ENCODE results near the gene PHF20.
"Not testable (repeated sequence)": the region's sequence is repeated elsewhere in the genome, so short reads cannot be mapped to it uniquely, and the experiment has no call there.

The PHF20 gene

GRCh38 chr20:35840421-35840820 is 68.6 kb downstream of the PHF20 start:
- no peak overlapping the region for H3K9ac ChIP-seq (ENCODE audit: low read depth, low read length, poor library complexity)
- H3K4me1 ChIP-seq (ENCODE audit: control insufficient read depth in 2 of 2, insufficient read depth in 1 of 2, low read depth in 1 of 2, low read length in 2 of 2): peaks cover 0 to 3% of the 10 kb centered on the region in 2 donors
- H3K9me3 ChIP-seq (replicated peaks in 1 of 2; ENCODE audit: control insufficient read depth in 2 of 2, insufficient read depth in 1 of 2, low read depth in 1 of 2, low read length in 2 of 2): peaks cover 5 to 33% of the 10 kb centered on the region in 2 donors
- H3K14ac ChIP-seq (ENCODE audit: low read length): no peak overlapping the region
- no peak overlapping the region for H3K4ac ChIP-seq (ENCODE audit: low read length)
- H2BK5ac ChIP-seq (ENCODE audit: low read length): no peak overlapping the region
- no peak overlapping the region for H3K18ac ChIP-seq (ENCODE audit: low read length)
- H2AK5ac ChIP-seq (ENCODE audit: low read depth, low read length): no peak overlapping the region
- H2BK12ac ChIP-seq (ENCODE audit: low read length): no peak overlapping the region
- peaks cover 6 to 38% of the 10 kb centered on the region in 2 donors for H3K36me3 ChIP-seq (replicated peaks in 1 of 2; ENCODE audit: control insufficient read depth in 2 of 2, insufficient read depth in 2 of 2, low read length in 2 of 2)
- H2BK15ac ChIP-seq (ENCODE audit: low read length): no peak overlapping the region
- no peak for DNase-seq (ENCODE audit: low spot score)
- no peak overlapping the region for H3K4me3 ChIP-seq (ENCODE audit: low read length in 2 of 2)
- H3K27me3 ChIP-seq (ENCODE audit: control insufficient read depth in 3 of 3, insufficient read depth in 3 of 3, low read depth in 1 of 3, low read length in 3 of 3): no peaks in the 10 kb centered on the region
- H2BK120ac ChIP-seq (ENCODE audit: low read depth, low read length): no peak overlapping the region
- no peaks in the 10 kb centered on the region for H3K79me1 ChIP-seq (ENCODE audit: low read depth, low read length)
- no peak overlapping the region for H3K4me2 ChIP-seq (ENCODE audit: insufficient read depth, low read length, poor library complexity, severe bottlenecking)
- WGBS, 2 donors (ENCODE audit: extremely low coverage in 2 of 2, insufficient read length in 2 of 2, insufficient replicate concordance in 1 of 2): no CpG with 5 or more reads among the region's 2 CpGs
- H4K8ac ChIP-seq (ENCODE audit: low read depth, low read length): no peak overlapping the region
- no peak overlapping the region for H3K23ac ChIP-seq (ENCODE audit: low read depth, low read length, poor library complexity)
- H4K91ac ChIP-seq (ENCODE audit: low read depth, low read length, poor library complexity): no peak overlapping the region
- H3K27ac ChIP-seq (replicated peaks; ENCODE audit: low read length): no peak overlapping the region
- no peak overlapping the region for H2AFZ ChIP-seq (ENCODE audit: low read length)

GRCh38 chr20:35842361-35842760 is 70.5 kb downstream of the PHF20 start:
- H3K9me3 ChIP-seq (replicated peaks in 1 of 2; ENCODE audit: control insufficient read depth in 2 of 2, insufficient read depth in 1 of 2, low read depth in 1 of 2, low read length in 2 of 2): peaks cover 5 to 33% of the 10 kb centered on the region in 2 donors
- no peak overlapping the region for H2BK5ac ChIP-seq (ENCODE audit: low read length)
- H3K27ac ChIP-seq (replicated peaks; ENCODE audit: low read length): no peak overlapping the region
- H4K8ac ChIP-seq (ENCODE audit: low read depth, low read length): no peak overlapping the region
- H3K79me1 ChIP-seq (ENCODE audit: low read depth, low read length): no peaks in the 10 kb centered on the region
- H3K18ac ChIP-seq (ENCODE audit: low read length): no peak overlapping the region
- WGBS, 2 donors (ENCODE audit: extremely low coverage in 2 of 2, insufficient read length in 2 of 2, insufficient replicate concordance in 1 of 2): no CpG with 5 or more reads among the region's 5 CpGs
- H3K4ac ChIP-seq (ENCODE audit: low read length): no peak overlapping the region
- H2AFZ ChIP-seq (ENCODE audit: low read length): no peak overlapping the region
- peaks cover 6 to 57% of the 10 kb centered on the region in 2 donors for H3K36me3 ChIP-seq (replicated peaks in 1 of 2; ENCODE audit: control insufficient read depth in 2 of 2, insufficient read depth in 2 of 2, low read length in 2 of 2)
- no peak overlapping the region for H2BK12ac ChIP-seq (ENCODE audit: low read length)
- H3K4me2 ChIP-seq (ENCODE audit: insufficient read depth, low read length, poor library complexity, severe bottlenecking): no peak overlapping the region
- H3K14ac ChIP-seq (ENCODE audit: low read length): no peak overlapping the region
- no peak overlapping the region for H3K9ac ChIP-seq (ENCODE audit: low read depth, low read length, poor library complexity)
- H2BK120ac ChIP-seq (ENCODE audit: low read depth, low read length): no peak overlapping the region
- no peak overlapping the region for H3K23ac ChIP-seq (ENCODE audit: low read depth, low read length, poor library complexity)
- no peak overlapping the region for H4K91ac ChIP-seq (ENCODE audit: low read depth, low read length, poor library complexity)
- H3K4me3 ChIP-seq (ENCODE audit: low read length in 2 of 2): no peak overlapping the region
- H2BK15ac ChIP-seq (ENCODE audit: low read length): no peak overlapping the region
- no peaks in the 10 kb centered on the region for H3K4me1 ChIP-seq (ENCODE audit: control insufficient read depth in 2 of 2, insufficient read depth in 1 of 2, low read depth in 1 of 2, low read length in 2 of 2)
- DNase-seq (ENCODE audit: low spot score): no peak
- H3K27me3 ChIP-seq (ENCODE audit: control insufficient read depth in 3 of 3, insufficient read depth in 3 of 3, low read depth in 1 of 3, low read length in 3 of 3): no peaks in the 10 kb centered on the region
- H2AK5ac ChIP-seq (ENCODE audit: low read depth, low read length): no peak overlapping the region

DNA sequence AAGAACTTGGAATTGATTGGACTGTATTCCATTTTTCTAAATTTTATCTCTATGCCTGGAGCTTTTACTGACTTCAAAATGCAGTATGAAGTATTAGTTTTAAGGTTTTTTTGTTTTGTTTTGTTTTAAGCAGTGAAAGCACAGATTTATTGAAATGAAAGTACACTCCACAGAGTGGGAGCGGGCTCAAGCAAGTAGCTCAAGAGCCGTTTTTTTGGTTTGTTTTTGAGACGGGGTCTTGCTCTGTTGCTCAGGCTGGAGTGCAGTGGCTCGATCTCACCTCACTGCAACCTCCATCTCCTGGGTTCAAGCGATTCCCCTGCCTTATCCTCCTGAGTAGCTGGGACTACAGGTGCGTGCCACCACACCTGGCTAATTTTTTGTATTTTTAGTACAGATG is 72.1 kb downstream of the PHF20 start:
- not testable (repeated sequence) for H2AFZ ChIP-seq (ENCODE audit: low read length); H3K4ac ChIP-seq (ENCODE audit: low read length); H3K4me1 ChIP-seq (ENCODE audit: control insufficient read depth in 2 of 2, insufficient read depth in 1 of 2, low read depth in 1 of 2, low read length in 2 of 2); H3K18ac ChIP-seq (ENCODE audit: low read length); DNase-seq (ENCODE audit: low spot score); H3K27ac ChIP-seq (replicated peaks; ENCODE audit: low read length); H3K9ac ChIP-seq (ENCODE audit: low read depth, low read length, poor library complexity); H2BK15ac ChIP-seq (ENCODE audit: low read length); H3K14ac ChIP-seq (ENCODE audit: low read length); H2BK120ac ChIP-seq (ENCODE audit: low read depth, low read length); H2BK5ac ChIP-seq (ENCODE audit: low read length); H3K4me3 ChIP-seq (ENCODE audit: low read length in 2 of 2); H3K4me2 ChIP-seq (ENCODE audit: insufficient read depth, low read length, poor library complexity, severe bottlenecking); H3K23ac ChIP-seq (ENCODE audit: low read depth, low read length, poor library complexity); H2BK12ac ChIP-seq (ENCODE audit: low read length); H2AK5ac ChIP-seq (ENCODE audit: low read depth, low read length); H4K91ac ChIP-seq (ENCODE audit: low read depth, low read length, poor library complexity); H3K79me1 ChIP-seq (ENCODE audit: low read depth, low read length); H4K8ac ChIP-seq (ENCODE audit: low read depth, low read length); H3K27me3 ChIP-seq (ENCODE audit: control insufficient read depth in 3 of 3, insufficient read depth in 3 of 3, low read depth in 1 of 3, low read length in 3 of 3)
- WGBS, 2 donors (ENCODE audit: extremely low coverage in 2 of 2, insufficient read length in 2 of 2, insufficient replicate concordance in 1 of 2): no CpG with 5 or more reads among the region's 6 CpGs
- peaks cover 5 to 33% of the 10 kb centered on the region in 2 donors for H3K9me3 ChIP-seq (replicated peaks in 1 of 2; ENCODE audit: control insufficient read depth in 2 of 2, insufficient read depth in 1 of 2, low read depth in 1 of 2, low read length in 2 of 2)
- H3K36me3 ChIP-seq (replicated peaks in 1 of 2; ENCODE audit: control insufficient read depth in 2 of 2, insufficient read depth in 2 of 2, low read length in 2 of 2): peaks cover 6 to 69% of the 10 kb centered on the region in 2 donors

- no peak for DNase-seq (ENCODE audit: low spot score)
- H2AK5ac ChIP-seq (ENCODE audit: low read depth, low read length): no peak overlapping the region
- no peak overlapping the region for H3K23ac ChIP-seq (ENCODE audit: low read depth, low read length, poor library complexity)
- H2BK15ac ChIP-seq (ENCODE audit: low read length): no peak overlapping the region
- no peak overlapping the region for H3K14ac ChIP-seq (ENCODE audit: low read length)
- H3K4me3 ChIP-seq (ENCODE audit: low read length in 2 of 2): no peak overlapping the region
- H2BK12ac ChIP-seq (ENCODE audit: low read length): no peak overlapping the region
- no peak overlapping the region for H2BK5ac ChIP-seq (ENCODE audit: low read length)
- H4K8ac ChIP-seq (ENCODE audit: low read depth, low read length): no peak overlapping the region
- H3K9me3 ChIP-seq (replicated peaks in 1 of 2; ENCODE audit: control insufficient read depth in 2 of 2, insufficient read depth in 1 of 2, low read depth in 1 of 2, low read length in 2 of 2): peaks cover 5 to 33% of the 10 kb centered on the region in 2 donors
- no peak overlapping the region for H2BK120ac ChIP-seq (ENCODE audit: low read depth, low read length)
- no CpG with 5 or more reads among the region's 6 CpGs for WGBS, 2 donors (ENCODE audit: extremely low coverage in 2 of 2, insufficient read length in 2 of 2, insufficient replicate concordance in 1 of 2)
- H3K4me1 ChIP-seq (ENCODE audit: control insufficient read depth in 2 of 2, insufficient read depth in 1 of 2, low read depth in 1 of 2, low read length in 2 of 2): no peaks in the 10 kb centered on the region
- H3K36me3 ChIP-seq (replicated peaks in 1 of 2; ENCODE audit: control insufficient read depth in 2 of 2, insufficient read depth in 2 of 2, low read length in 2 of 2): peaks cover 6 to 81% of the 10 kb centered on the region in 2 donors
- no peak overlapping the region for H3K18ac ChIP-seq (ENCODE audit: low read length)
- no peak overlapping the region for H3K27ac ChIP-seq (replicated peaks; ENCODE audit: low read length)
- H3K9ac ChIP-seq (ENCODE audit: low read depth, low read length, poor library complexity): no peak overlapping the region
- no peak overlapping the region for H3K4me2 ChIP-seq (ENCODE audit: insufficient read depth, low read length, poor library complexity, severe bottlenecking)
- H3K27me3 ChIP-seq (ENCODE audit: control insufficient read depth in 3 of 3, insufficient read depth in 3 of 3, low read depth in 1 of 3, low read length in 3 of 3): no peaks in the 10 kb centered on the region
- no peaks in the 10 kb centered on the region for H3K79me1 ChIP-seq (ENCODE audit: low read depth, low read length)
- no peak overlapping the region for H3K4ac ChIP-seq (ENCODE audit: low read length)
- no peak overlapping the region for H2AFZ ChIP-seq (ENCODE audit: low read length)
- H4K91ac ChIP-seq (ENCODE audit: low read depth, low read length, poor library complexity): no peak overlapping the region
Measured at GRCh38 chr20:35845561-35845960, 73.7 kb downstream of the PHF20 start.

All from neuronal stem cell (in vitro differentiated cells).